GM12878 (cell line): ENCODE measurements around the gene CITED2. TPM values are rescaled to one million over a fixed set of nuclear protein-coding genes. Genes with fewer than 3 reads are reported as not detected.

Experiments used
- BACH1 ChIP-seq: fragments of 450-650 bp; IDR thresholded peaks from 2 replicates; pipeline ENCODE4 v1.6.1; 2017; ENCODE audit warnings: mild to moderate bottlenecking, borderline replicate concordance
- BHLHE40 ChIP-seq, 2 experiments: fragments of 450-650 bp in 1 of 2; IDR thresholded peaks; 2 replicates each; pipeline ENCODE4 v1.6.1; 2011 to 2017; ENCODE audit warnings: low read depth in 2 of 2, borderline replicate concordance in 1 of 2, improper control_type of control experiment in 1 of 2, low read length in 1 of 2, mild to moderate bottlenecking in 1 of 2
- CHD1 ChIP-seq: IDR thresholded peaks from 2 replicates; pipeline ENCODE4 v1.6.1; 2012; ENCODE audit warnings: low read depth, low read length, improper control_type of control experiment
- CREB1 ChIP-seq: IDR thresholded peaks from 2 replicates; pipeline ENCODE4 v1.6.1; 2012; ENCODE audit warnings: low read depth, mild to moderate bottlenecking, inconsistent platforms
- CREM ChIP-seq: IDR thresholded peaks from 2 replicates; pipeline ENCODE4 v1.6.1; 2014; ENCODE audit warnings: antibody characterized with exemption, low read depth
- ESRRA ChIP-seq: IDR thresholded peaks from 2 replicates; pipeline ENCODE4 v1.6.1; 2012; ENCODE audit warnings: mild to moderate bottlenecking, low read length, improper control_type of control experiment
- HSF1 ChIP-seq: fragments of 150-350 bp; IDR thresholded peaks from 2 replicates; pipeline ENCODE4 v1.6.1; 2014; ENCODE audit warnings: mild to moderate bottlenecking, low read depth, low read length
- JUNB ChIP-seq: IDR thresholded peaks from 2 replicates; pipeline ENCODE4 v1.6.1; 2016; ENCODE audit warnings: antibody characterized with exemption, mild to moderate bottlenecking
- MXI1 ChIP-seq: fragments of 150-350 bp; IDR thresholded peaks from 2 replicates; pipeline ENCODE4 v1.6.1; 2011; ENCODE audit warnings: low read depth, mild to moderate bottlenecking, inconsistent platforms, low read length, improper control_type of control experiment
- PAX5 ChIP-seq: IDR thresholded peaks from 2 replicates; pipeline ENCODE4 v1.6.1; 2011; ENCODE audit warnings: low read depth, low read length, borderline replicate concordance
- RAD21 ChIP-seq: IDR thresholded peaks from 2 replicates; pipeline ENCODE4 v1.6.1; 2011; ENCODE audit warnings: mild to moderate bottlenecking, low read depth, low read length, moderate library complexity; ENCODE audit not compliant: insufficient read depth
- RELB ChIP-seq: fragments of 450-650 bp; IDR thresholded peaks from 2 replicates; pipeline ENCODE4 v1.6.1; 2017; ENCODE audit warnings: low read depth, mild to moderate bottlenecking, moderate library complexity
- SKIL ChIP-seq: fragments of 450-650 bp; IDR thresholded peaks from 2 replicates; pipeline ENCODE4 v1.6.1; 2017; ENCODE audit warnings: mild to moderate bottlenecking, low read depth, inconsistent platforms; ENCODE audit not compliant: poor library complexity, severe bottlenecking
- STAT1 ChIP-seq: fragments of 450-650 bp; conservative IDR thresholded peaks from 2 replicates; pipeline ENCODE4 v1.6.1; 2014; ENCODE audit warnings: antibody characterized with exemption, mild to moderate bottlenecking
- SUPT20H ChIP-seq: IDR thresholded peaks from 2 replicates; pipeline ENCODE4 v1.6.1; 2011; ENCODE audit warnings: low read depth, mild to moderate bottlenecking, low read length, moderate library complexity, borderline replicate concordance; ENCODE audit not compliant: control insufficient read depth
- TCF3 ChIP-seq: IDR thresholded peaks from 2 replicates; pipeline ENCODE4 v1.6.1; 2012; ENCODE audit warnings: low read depth, mild to moderate bottlenecking, low read length, borderline replicate concordance; ENCODE audit not compliant: insufficient read depth
- ZNF384 ChIP-seq: IDR thresholded peaks from 2 replicates; pipeline ENCODE4 v1.6.1; 2012; ENCODE audit warnings: low read depth, mild to moderate bottlenecking, low read length, improper control_type of control experiment, borderline replicate concordance
- polyA plus RNA-seq, 11 experiments: library from polyadenylated mRNA; depleted of rRNA in 4 of 11; unstranded in 6 of 11; stranded (reverse) in 5 of 11; fragments of >200 nt; fragmentation: Nextera tagmentation in 4 of 11; fragmentation: Illumina TruSeq in 1 of 11; extraction: Ambion mirVana in 4 of 11; extraction: Trizol in 1 of 11; gene quantifications; 1 replicate in 1 of 11; 2 replicates in 10 of 11; pipeline versions ENCODE4 v1.2.1 to v1.2.3, GENCODE V29; 2011 to 2016; ENCODE audit warnings: inconsistent platforms in 2 of 11, missing spikeins in 2 of 11, low read depth in 1 of 11
- total RNA-seq, 4 experiments: library from RNA; depleted of rRNA in 3 of 4; stranded (reverse); fragments of >200 nt in 3 of 4; fragmentation: Illumina TruSeq in 1 of 4; extraction: Trizol in 1 of 4; gene quantifications; 2 replicates each; pipeline versions ENCODE4 v1.2.1 to v1.2.3, GENCODE V29; 2013 to 2021
- TF ChIP-seq, protein P1 (sequence below): IDR thresholded peaks from 2 replicates; pipeline ENCODE4 v1.6.1; 2012; ENCODE audit warnings: mild to moderate bottlenecking, low read depth, low read length

CITED2 gene
- total and polyA plus RNA-seq, 10 of the 15 experiments (the other 5 are each of a cell fraction or from before 2014, with no cell fraction given): 0.08 to 20.0 (median 7.3) TPM

DNA sequence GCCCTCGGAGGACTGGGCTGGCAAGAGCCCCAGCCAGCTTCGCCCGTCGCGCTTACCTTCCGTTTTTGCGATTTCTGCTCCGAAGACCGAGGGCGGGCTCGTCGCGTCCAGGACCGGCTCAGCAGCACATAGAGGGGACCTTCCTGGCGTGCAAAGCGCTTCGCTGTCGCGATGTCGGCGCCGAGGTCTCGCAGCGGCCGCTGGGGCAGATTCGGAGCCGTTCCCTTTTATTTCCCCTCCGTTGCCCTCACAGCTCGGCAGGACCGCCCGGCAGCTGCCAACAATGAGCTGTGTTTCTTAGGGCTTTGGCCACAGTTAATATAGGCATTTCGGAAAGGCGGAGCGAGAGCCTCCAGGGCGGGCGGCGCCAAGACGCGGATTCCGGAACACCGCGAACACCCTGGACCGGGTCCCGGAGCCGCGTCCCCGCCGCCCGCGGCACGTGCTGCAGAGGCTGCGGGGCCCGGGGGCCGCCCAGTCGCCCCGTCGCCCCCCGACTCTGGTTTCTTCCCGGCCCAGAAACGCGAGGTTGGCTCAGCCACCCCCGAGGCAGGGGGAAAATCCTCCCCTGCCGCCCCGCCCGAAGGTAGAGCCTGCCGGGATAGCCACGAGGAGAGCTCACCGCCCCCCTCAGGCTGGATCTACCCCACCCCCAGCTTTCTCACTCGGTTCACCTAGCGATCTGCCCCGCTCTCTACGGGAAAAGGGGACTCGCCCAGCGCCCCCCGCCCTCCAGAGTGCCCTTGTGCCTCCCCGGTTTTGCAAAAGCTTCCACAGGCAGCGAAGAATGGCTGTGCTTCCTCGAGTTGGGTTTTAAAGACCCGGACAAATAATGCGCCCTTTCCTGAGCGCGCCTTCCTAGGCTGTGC is at the start of gene CITED2 (continued):
- TF ChIP-seq, protein P1, sequence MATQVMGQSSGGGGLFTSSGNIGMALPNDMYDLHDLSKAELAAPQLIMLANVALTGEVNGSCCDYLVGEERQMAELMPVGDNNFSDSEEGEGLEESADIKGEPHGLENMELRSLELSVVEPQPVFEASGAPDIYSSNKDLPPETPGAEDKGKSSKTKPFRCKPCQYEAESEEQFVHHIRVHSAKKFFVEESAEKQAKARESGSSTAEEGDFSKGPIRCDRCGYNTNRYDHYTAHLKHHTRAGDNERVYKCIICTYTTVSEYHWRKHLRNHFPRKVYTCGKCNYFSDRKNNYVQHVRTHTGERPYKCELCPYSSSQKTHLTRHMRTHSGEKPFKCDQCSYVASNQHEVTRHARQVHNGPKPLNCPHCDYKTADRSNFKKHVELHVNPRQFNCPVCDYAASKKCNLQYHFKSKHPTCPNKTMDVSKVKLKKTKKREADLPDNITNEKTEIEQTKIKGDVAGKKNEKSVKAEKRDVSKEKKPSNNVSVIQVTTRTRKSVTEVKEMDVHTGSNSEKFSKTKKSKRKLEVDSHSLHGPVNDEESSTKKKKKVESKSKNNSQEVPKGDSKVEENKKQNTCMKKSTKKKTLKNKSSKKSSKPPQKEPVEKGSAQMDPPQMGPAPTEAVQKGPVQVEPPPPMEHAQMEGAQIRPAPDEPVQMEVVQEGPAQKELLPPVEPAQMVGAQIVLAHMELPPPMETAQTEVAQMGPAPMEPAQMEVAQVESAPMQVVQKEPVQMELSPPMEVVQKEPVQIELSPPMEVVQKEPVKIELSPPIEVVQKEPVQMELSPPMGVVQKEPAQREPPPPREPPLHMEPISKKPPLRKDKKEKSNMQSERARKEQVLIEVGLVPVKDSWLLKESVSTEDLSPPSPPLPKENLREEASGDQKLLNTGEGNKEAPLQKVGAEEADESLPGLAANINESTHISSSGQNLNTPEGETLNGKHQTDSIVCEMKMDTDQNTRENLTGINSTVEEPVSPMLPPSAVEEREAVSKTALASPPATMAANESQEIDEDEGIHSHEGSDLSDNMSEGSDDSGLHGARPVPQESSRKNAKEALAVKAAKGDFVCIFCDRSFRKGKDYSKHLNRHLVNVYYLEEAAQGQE: peak; percentile 39; the same call in 1 of the 2 replicates
- peak; percentile 79 for TF ChIP-seq RELB
- peak; percentile 46; the same call in 1 of the 2 replicates for TF ChIP-seq CREB1
- no peak for TF ChIP-seq STAT1
- peak; percentile 46; the same call in 1 of the 2 replicates for TF ChIP-seq ESRRA
- TF ChIP-seq TCF3: peak; percentile 94; the same call in 1 of the 2 replicates
- 0 out of 2 replicates have a peak, but pooled peaks have one; percentile 68 for TF ChIP-seq MXI1
- peak; percentile 99 to 100 for TF ChIP-seq BHLHE40 (IDR thresholded peaks at IDR 0.05; ENCODE audit: borderline replicate concordance in 1 of 2, low read depth in 2 of 2, low read length in 1 of 2)
- TF ChIP-seq SKIL: no peak
- no peak for TF ChIP-seq ZNF384
- no peak for TF ChIP-seq JUNB
- no peak for TF ChIP-seq CHD1
- no peak for TF ChIP-seq HSF1
- no peak for TF ChIP-seq SUPT20H
- TF ChIP-seq RAD21: peak; percentile 26; the same call in 1 of the 2 replicates
- no peak for TF ChIP-seq CREM
- TF ChIP-seq PAX5: peak; percentile 67; the same call in 1 of the 2 replicates
- peak; percentile 86; the same call in 1 of the 2 replicates for TF ChIP-seq BACH1
